ENCODE results near the gene CREB3L4. TPM values are rescaled to one million over a fixed set of nuclear protein-coding genes. Genes with fewer than 3 reads are reported as not detected.

The CREB3L4 gene
- total RNA-seq, 4 donors from 2014 or later = 6.1 to 19.1 (median 8.5) TPM

DNA sequence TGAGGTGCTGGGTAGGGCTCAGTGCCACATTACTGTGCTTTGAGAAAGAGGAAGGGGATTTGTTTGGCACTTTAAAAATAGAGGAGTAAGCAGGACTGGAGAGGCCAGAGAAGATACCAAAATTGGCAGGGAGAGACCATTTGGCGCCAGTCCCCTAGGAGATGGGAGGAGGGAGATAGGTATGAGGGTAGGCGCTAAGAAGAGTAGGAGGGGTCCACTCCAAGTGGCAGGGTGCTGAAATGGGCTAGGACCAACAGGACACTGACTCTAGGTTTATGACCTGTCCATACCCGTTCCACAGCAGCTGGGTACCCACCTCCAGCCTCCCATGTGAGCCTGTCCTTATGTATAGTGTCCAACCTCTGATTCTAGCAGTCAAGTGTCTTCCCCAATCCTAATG is 8.2 kb upstream of the CREB3L4 start:
- TF ChIP-seq, protein P1, sequence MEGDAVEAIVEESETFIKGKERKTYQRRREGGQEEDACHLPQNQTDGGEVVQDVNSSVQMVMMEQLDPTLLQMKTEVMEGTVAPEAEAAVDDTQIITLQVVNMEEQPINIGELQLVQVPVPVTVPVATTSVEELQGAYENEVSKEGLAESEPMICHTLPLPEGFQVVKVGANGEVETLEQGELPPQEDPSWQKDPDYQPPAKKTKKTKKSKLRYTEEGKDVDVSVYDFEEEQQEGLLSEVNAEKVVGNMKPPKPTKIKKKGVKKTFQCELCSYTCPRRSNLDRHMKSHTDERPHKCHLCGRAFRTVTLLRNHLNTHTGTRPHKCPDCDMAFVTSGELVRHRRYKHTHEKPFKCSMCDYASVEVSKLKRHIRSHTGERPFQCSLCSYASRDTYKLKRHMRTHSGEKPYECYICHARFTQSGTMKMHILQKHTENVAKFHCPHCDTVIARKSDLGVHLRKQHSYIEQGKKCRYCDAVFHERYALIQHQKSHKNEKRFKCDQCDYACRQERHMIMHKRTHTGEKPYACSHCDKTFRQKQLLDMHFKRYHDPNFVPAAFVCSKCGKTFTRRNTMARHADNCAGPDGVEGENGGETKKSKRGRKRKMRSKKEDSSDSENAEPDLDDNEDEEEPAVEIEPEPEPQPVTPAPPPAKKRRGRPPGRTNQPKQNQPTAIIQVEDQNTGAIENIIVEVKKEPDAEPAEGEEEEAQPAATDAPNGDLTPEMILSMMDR (IDR thresholded peaks at IDR 0.05) = no peak
- ATAC-seq (ENCODE audit: low FRiP score) (no peak), DNase-seq (ENCODE audit: low spot score) (no peak)

GRCh38 chr1:153960206-153960605 is 7.5 kb upstream of the CREB3L4 start:
- TF ChIP-seq, protein P1 (IDR thresholded peaks at IDR 0.05) = no peak
- ATAC-seq (ENCODE audit: low FRiP score) = no peak
- DNase-seq (ENCODE audit: low spot score) = no peak

DNA sequence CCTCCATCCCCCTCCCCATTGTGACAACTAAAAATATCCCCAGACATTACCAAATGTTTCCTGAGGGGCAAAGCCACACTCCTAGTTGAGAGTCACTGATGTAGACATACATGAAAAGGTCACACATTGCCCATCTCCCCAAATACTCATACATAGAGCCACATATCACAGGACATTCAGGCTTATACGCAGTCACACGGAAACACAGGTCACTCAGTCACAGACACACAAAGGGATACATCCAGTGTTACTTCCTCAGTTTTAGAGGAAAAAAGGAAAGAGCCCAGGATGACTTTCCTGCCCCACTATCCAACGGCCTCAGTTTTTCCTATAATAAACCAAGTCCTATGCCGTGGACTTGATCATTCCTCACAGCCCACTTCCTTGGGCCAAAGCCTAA is 6.3 kb upstream of the CREB3L4 start:
- ATAC-seq (ENCODE audit: low FRiP score) = no peak
- DNase-seq (ENCODE audit: low spot score) = no peak
- TF ChIP-seq, protein P1 (IDR thresholded peaks at IDR 0.05) = no peak

- TF ChIP-seq, protein P1 (IDR thresholded peaks at IDR 0.05) = no peak
- ATAC-seq (ENCODE audit: low FRiP score) (peak; percentile 13), DNase-seq (ENCODE audit: low spot score) (no peak)
These were observed 5.3 kb upstream of the CREB3L4 start for GRCh38 chr1:153962088-153963029.

DNA sequence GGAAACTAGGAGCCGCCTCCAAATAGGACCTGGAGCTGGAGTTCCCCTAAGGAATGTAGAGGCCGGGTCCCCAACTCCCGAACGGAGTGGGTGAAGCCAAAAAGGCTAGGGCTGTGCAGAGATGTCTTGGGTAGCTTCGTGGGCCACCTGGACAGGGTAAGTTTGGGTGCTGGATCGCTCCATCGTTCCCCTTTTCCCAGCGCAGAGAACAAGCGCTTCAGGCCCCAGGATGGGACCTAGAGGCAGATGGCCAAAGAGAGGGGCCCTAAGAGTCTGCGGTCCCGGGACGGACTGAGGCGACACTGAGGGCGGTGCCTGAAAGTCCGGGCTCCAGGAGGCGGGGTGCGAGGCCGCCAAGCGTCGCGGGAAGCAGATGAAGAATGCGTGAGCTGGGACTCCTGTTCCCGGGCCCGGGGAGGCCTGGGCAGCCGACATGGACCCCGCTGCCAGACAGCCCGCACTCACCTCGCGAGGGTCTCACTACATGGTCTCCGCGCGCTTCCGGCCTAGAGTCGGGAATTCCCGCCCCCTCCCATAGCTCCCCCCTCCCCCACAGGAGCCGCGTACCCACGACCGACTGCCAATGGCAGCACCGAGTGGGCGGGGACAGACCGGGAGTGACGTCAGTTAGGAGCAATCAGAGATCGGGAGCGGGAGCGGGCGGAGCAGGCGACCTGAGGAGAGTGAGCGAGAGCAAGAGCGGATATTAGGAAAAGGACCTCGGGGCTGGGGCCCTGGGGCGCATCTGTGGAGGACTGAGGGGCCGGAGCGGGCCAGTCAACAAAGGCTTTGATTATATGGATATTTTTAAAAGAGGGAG is 4.5 kb upstream of the CREB3L4 start, which contains the start of gene SLC39A1:
SLC39A1 (minus strand) TSS at position 508 of the 820 bp plus-strand sequence. CDS start 822 bp downstream, outside the sequence.
- TF ChIP-seq, protein P1 (IDR thresholded peaks at IDR 0.05) = no peak

DNA sequence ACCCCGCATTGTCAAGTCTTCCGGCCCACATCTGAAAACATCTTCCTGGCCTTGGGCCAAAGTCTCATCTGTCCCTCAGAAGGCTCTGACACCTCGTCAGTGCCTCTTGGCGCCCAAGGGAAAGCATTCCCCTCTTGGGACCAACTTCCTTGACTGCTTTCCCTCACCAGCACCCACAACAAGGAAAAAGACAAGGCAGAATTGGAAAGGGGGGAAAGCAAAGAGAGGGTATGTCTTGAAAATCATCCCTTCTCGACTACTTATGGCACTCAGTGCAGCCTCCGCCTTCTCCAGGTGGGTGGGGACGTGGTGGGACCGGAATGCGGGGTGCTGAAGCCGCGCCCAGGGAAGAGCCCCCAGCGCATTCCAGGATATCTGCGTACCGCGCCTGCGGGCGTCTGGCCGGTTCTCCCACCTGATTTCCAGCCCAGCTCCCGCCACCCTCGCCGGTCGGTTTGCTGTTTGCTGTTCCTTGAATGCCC is 3.8 kb upstream of the CREB3L4 start:
- ATAC-seq (ENCODE audit: low FRiP score) (peak; percentile 41), DNase-seq (ENCODE audit: low spot score) (no peak)
- TF ChIP-seq, protein P1 (IDR thresholded peaks at IDR 0.05) = no peak

More for the DNA sequence above, 4.5 kb upstream of the CREB3L4 start, which contains the start of gene SLC39A1:
- DNase-seq (ENCODE audit: low spot score) = peak; percentile 99
- peak; percentile 63 for ATAC-seq (ENCODE audit: low FRiP score)
